HG03460 (cell line): ENCODE results near the gene SYCP3.
"Not testable (repeated sequence)": the region's sequence is repeated elsewhere in the genome, so short reads cannot be mapped to it uniquely, and the experiment has no call there.

ENCODE experiments used
- ATAC-seq: cut with Tn5 transposase; IDR thresholded peaks from one replicate; pipeline ENCODE4 v1.9.1; 2021; ENCODE audit not compliant: unreplicated experiment

SYCP3 gene

DNA sequence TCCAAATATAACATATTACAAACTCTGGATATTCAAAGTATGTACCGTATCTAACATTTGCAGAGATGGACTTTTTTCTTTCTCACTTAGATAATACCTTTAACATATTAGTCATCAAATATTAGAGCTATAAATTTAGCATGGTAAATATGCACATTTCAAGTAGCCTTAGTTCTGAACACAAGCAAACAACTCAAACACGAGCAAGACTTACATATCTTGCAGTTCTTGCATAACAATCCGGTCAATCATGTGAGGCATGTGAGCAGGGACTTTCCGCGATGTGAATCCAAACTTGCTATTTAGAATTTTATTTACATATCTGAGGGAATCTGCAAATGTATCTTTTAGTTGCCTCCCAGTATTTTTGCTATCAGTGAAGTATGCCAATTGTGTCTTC lies 22.1 kb upstream of the SYCP3 start:
- ATAC-seq, result no peak

- no peak for ATAC-seq
Observed at GRCh38 chr12:101759396-101760047, 20.3 kb upstream of the SYCP3 start.

DNA sequence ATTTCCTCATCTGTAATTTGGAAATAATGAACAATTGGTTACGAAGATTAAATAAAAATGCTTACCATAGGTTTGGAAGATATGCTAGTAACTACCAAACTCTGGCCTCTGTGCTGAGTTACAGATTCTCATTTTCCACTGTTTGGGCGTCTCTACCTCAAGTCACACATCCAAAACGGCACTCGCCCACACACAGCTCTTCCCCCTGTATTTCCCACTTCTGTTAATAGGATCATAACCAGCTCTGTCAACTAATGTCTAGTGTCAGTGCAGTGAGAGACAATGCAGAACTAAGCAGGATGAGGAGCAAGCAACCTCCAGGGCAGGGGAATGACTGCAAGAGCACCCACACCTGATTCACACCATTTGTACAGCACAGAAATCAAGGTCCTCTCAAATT lies 10.9 kb upstream of the SYCP3 start:
- ATAC-seq, result no peak

GRCh38 chr12:101749657-101750056 lies 10.4 kb upstream of the SYCP3 start:
- ATAC-seq, result no peak

DNA sequence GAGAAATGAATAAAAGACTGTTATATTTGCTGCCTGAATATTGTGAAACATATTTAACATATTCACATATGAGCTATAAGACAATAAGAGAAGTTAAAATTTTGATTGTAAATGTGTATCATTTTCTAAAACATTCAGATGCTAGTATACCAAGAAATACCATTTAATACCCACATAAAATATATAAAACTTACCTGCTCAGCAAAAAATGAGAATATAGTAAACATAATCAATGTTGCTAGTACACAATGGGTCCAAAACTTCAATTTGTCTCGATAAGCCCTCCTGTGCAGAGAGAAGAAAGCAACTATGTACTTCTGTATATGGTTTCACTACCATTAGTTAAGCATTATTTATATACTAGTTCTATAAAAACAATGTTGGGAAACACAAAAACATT lies 9.6 kb upstream of the SYCP3 start:
- no peak for ATAC-seq

- ATAC-seq, result no peak
Observed at GRCh38 chr12:101747697-101748096, 8.4 kb upstream of the SYCP3 start.

GRCh38 chr12:101746661-101747060 lies 7.4 kb upstream of the SYCP3 start:
- no peak for ATAC-seq

DNA sequence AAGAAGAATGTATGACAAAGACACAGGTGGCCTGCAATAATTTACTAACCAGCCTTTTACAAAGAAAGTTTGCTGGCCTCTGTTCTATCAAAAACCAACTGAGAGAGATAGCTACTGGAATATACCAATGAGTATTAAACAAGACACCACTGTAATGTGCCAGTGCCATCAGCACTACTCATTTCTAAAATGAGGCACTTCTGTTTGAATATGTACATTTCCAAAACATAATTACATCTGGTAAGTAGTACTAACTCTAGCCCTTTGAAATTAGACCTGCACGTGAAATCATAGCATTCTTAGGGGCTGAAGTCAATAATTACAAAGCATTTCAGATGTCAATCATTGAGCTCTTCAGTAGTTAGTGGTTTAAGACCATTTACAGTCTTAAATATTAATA lies 6.9 kb upstream of the SYCP3 start:
- no peak for ATAC-seq

- no peak for ATAC-seq
Observed at GRCh38 chr12:101745481-101745880, 6.2 kb upstream of the SYCP3 start.

- ATAC-seq, result peak; percentile 97
Observed at GRCh38 chr12:101743724-101744472, 4.6 kb upstream of the SYCP3 start.

GRCh38 chr12:101743242-101743641 lies 4.0 kb upstream of the SYCP3 start:
- no peak for ATAC-seq

DNA sequence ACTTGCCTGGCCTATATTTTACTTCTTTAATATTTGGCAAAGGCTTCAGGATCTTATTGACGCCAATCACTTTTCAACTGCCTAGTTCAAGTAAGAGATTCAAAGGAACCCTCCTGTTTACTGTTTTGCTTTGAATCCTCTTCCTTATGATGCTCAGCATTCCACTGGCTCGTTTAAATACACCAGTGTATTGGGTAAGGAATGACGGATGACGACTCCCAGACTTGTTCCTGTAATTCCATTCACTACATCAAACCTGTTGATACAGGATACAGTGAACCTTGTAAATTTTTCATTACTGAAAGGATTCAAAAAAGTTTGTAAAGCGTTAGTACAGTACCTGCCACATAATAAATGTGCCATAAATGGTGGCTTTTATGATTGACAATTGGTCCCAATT lies 1.7 kb upstream of the SYCP3 start:
- no peak for ATAC-seq

DNA sequence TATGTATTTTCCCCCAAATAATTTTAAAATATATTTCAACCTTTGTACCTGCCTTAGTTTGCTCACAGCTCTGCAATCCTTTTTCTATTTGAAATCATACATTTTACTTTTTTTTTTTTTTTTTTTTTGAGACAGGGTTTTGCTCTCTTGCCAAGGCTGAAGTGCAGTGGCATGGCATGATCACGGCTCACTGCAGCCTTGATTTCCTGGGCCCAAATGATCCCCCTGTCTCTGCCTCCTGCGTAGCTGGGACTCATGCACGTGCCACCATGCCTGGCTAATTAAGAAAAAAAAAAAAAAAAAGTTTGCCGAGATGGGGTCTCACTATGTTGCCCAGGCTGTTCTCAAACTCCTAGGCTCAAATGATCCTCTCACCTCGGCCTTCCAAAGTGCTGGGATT lies 1.3 kb upstream of the SYCP3 start:
- ATAC-seq, result no peak

GRCh38 chr12:101737476-101737875 lies 1.8 kb downstream of the SYCP3 start:
- no peak for ATAC-seq

DNA sequence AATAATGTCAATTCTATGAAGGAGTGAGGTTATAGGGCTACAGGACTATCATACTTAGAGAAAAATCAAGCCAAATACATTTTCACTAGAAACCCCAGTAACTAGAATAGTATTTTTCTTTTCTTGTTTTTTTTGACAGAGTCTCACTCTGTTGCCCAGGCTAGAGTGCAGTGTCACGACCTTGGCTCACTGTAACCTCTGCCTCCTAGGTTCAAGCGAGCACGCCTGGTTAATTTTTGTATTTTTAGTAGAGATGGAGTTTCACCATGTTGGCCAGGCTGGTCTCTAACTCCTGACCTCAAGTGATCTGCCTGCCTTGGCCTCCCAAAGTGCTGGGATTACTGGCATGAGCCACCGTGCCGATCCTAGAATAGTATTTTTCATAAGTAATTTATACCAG lies 4.8 kb downstream of the SYCP3 start:
- not testable (repeated sequence) for ATAC-seq

DNA sequence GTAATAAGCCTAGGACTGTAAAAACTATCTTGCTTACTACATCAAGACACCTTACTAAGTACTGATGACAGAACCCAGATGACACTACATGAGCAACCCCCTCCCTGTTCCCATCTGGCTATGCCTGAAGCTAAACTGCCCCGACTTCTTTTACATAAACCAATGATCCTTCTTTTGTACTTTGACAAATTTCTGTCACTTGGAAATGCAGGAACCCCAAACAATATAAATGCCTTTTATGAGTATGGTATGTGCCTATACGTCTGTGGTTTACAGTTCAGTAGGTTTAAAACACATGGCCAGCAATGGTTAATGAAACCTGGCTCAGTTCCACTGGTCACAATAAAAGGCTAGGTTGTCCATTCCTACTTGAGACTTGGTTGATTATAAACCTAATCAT lies 6.1 kb downstream of the SYCP3 start:
- ATAC-seq, result no peak

DNA sequence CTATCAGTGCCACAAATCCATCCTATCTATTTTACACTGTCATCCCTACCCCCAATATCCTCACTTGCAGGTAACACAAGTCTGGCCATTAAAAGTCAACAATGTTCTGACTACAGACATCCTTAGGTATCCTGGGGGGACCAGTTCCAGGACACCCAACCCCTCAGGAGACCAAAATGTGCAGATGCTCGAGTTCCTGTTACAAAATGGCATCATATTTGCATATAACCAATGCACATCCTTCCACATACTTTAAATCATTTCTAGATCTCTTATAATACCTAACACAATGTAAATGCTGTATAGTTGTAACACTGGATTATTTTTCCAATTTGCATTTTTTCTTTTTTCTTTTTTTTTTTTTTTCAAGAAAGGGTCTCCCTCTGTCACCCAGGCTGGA lies 6.9 kb downstream of the SYCP3 start:
- no peak for ATAC-seq

DNA sequence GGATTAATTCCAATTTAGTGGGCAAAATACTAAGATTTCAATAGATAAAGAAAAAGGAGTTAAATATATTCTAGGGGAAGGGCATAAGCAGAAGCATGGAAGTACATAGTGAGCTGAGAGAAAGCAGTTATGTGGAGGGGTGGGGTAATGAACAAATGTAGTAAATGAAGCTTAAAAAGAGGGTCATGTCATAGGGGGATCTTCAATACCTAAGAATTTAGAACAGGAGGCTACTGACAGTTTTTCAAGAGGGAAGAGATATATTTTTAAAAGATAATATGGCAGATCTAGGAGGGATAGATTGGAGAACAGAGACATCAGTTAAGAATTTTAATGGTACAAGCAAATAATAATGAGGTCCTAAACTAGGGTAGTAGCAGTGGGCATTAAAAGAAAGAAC lies 9.4 kb downstream of the SYCP3 start:
- ATAC-seq, result no peak

DNA sequence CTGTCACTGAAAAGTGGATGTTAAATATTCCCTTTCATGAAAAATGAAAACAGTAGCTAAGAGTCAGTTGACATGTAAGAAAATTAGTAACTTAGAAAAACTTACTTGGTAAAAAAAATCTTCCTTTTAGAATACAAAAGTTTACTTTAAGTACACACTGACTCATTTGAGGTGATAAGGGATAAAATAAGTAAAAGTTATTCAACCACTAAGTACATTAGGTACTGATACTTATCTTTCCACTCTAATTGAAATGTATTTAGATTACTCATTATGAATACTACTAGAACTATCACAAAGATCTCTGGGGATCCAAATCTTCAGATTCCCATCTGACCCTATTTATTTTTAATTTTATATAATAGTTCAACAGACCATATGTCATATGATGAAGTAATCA lies 12.2 kb downstream of the SYCP3 start:
- ATAC-seq, result no peak

DNA sequence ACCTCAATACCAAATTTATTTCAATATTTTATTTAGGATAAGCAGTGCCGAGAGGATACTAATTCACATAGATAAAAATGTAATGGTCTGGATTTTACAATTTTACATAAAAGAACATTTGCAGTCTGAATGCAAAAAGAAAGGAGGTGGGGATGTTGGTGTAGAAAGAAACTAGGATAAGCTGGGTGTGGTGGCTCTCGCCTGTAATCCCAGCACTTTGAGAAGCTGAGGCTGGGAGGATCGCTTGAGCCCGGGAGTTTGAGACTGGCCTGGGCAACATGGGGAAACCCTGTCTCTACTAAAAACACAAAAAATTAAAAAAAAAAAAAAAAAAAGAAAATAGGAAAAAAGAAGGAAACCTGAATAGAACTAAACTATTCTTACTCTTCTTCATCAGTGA lies 16.9 kb downstream of the SYCP3 start:
- ATAC-seq, result no peak

DNA sequence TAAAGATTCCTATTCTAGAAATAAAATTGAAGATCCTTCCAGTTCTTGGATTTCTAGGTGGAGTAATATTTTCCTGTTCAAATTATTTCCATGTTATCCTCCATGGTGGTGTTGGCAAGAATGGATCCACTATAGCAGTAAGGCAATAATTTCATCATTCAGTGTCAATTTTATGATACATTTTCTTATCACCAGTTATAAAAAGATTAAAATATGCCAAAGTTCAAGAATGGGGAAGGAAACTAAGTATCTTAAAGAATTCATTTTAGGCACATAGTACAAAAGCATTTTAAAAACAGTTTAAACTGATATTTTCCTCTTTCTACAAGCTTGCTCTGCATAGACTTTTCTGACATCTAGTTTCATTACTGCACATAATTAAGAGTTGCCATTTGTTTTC lies 19.1 kb downstream of the SYCP3 start:
- ATAC-seq, result no peak

DNA sequence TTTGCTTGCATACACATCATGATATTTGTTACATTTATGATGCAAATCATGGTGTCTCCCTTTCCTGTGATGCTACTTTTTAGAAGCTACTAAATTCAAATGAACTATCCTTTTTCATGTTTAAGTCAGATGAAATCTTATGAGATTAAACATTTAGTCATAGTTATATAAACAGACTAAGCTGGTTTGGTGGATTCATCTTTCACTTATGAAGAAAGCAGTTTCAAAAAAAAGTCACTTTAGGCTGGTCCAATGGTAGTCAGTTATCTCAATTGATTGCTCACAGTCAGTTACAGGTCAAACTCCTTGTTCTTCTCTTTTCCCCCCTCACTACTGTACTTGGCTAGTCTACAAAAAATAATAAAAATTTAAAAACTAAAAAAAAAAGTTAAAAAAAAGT lies 19.7 kb downstream of the SYCP3 start:
- no peak for ATAC-seq

GRCh38 chr12:101714877-101715444 lies 24.3 kb downstream of the SYCP3 start:
- no peak for ATAC-seq
